ENCODE measurements around the gene SEL1L2. TPM values are rescaled to one million over a fixed set of nuclear protein-coding genes. Genes with fewer than 3 reads are reported as not detected.

Gene SEL1L2
- total and polyA plus RNA-seq, 9 of the 15 experiments (the other 6 are each of a cell fraction or from before 2014, with no cell fraction given) = not detected

- Histone ChIP-seq H3K9me3 (replicated peaks; ENCODE audit: control insufficient read depth, insufficient read depth, low read depth, low read length) (no peaks in the 10 kb centered on the region), H3K9me1 (ENCODE audit: control insufficient read depth, insufficient read depth, low read length) (no peaks in the 10 kb centered on the region), H3K9ac (ENCODE audit: insufficient read depth in 1 of 2, low read depth in 2 of 2, low read length in 2 of 2) (no peak overlapping the region), H3K27ac (ENCODE audit: extremely low read depth, low read depth, low read length) (no peak overlapping the region), H3K27me3 (ENCODE audit: control insufficient read depth in 2 of 2, insufficient read depth in 2 of 2, low read length in 2 of 2) (no peaks in the 10 kb centered on the region), H3K4me3 (no peak overlapping the region), H3K36me3 (ENCODE audit: control insufficient read depth, insufficient read depth, low read length) (no peaks in the 10 kb centered on the region), H3K4me2 (ENCODE audit: insufficient read depth, low read length) (no peak overlapping the region), H2AFZ (ENCODE audit: low read depth, low read length) (no peak overlapping the region), H3K4me1 (replicated peaks in 1 of 2; ENCODE audit: control insufficient read depth in 2 of 2, insufficient read depth in 2 of 2, low read length in 2 of 2) (no peaks in the 10 kb centered on the region), H4K20me1 (replicated peaks; ENCODE audit: control insufficient read depth, insufficient read depth, low read length) (no peaks in the 10 kb centered on the region), H3K79me2 (ENCODE audit: control insufficient read depth, insufficient read depth, low read length) (no peaks in the 10 kb centered on the region)
- ATAC-seq (no peak), DNase-seq (ENCODE audit: extremely low read depth in 1 of 4, low spot score in 3 of 4) (no peak), FAIRE-seq (no peak)
- CTCF ChIA-PET (ENCODE audit: low intra/inter-chr PET ratio) = no interaction called here
- intact Hi-C loops (cut with micrococcal nuclease) = no loop called here
- no TSS peak for BruUV-seq (replicated peaks)
- WGBS (ENCODE audit: insufficient coverage, low coverage, missing lambda C conversion rate) = 1% methylated on average over 10 of the region's 10 CpGs
- POLR2A ChIA-PET = interaction anchor here (0.7 kb wide), 1 partner anchor 12 kb away, joined by 3 read pairs; no protein-coding TSS in a partner anchor
- no peak for TF ChIP-seq CBX2 (IDR thresholded peaks at IDR 0.05; ENCODE audit: insufficient read depth, low read length, poor library complexity, severe bottlenecking)
- in situ Hi-C loops (cut with MboI) = no loop called here
Observed at GRCh38 chr20:13874394-13875157, 115.8 kb downstream of the SEL1L2 start.

- TF ChIP-seq ZNF436 (CRISPR knock-in tag; IDR thresholded peaks at IDR 0.05) (no peak), CEBPB (tag; IDR thresholded peaks at IDR 0.05) (no peak), ZNF197 (CRISPR knock-in tag; IDR thresholded peaks at IDR 0.05; ENCODE audit: low read depth) (no peak), ZSCAN32 (CRISPR knock-in tag; IDR thresholded peaks at IDR 0.05) (no peak), RBM17 (IDR thresholded peaks at IDR 0.05; ENCODE audit: borderline replicate concordance, low read depth, low read length) (no peak)
- H3K9ac ChIP-seq (ENCODE audit: insufficient read depth in 1 of 2, low read depth in 2 of 2, low read length in 2 of 2) = no peak overlapping the region
- H3K79me2 ChIP-seq (ENCODE audit: control insufficient read depth, insufficient read depth, low read length) = no peaks in the 10 kb centered on the region
- no peak for DNase-seq (ENCODE audit: extremely low read depth in 1 of 4, low spot score in 3 of 4)
- H3K9me1 ChIP-seq (ENCODE audit: control insufficient read depth, insufficient read depth, low read length) = no peaks in the 10 kb centered on the region
- CTCF ChIA-PET (ENCODE audit: low intra/inter-chr PET ratio) = no interaction called here
- no peaks in the 10 kb centered on the region for H4K20me1 ChIP-seq (replicated peaks; ENCODE audit: control insufficient read depth, insufficient read depth, low read length)
- WGBS (ENCODE audit: insufficient coverage, low coverage, missing lambda C conversion rate) = 0% methylated on average over 4 of the region's 5 CpGs
- H3K36me3 ChIP-seq (ENCODE audit: control insufficient read depth, insufficient read depth, low read length) = no peaks in the 10 kb centered on the region
- POLR2A ChIA-PET = no interaction called here
- no peak overlapping the region for H3K4me3 ChIP-seq
- no peak for ATAC-seq
- in situ Hi-C loops (cut with MboI) = no loop called here
- H3K9me3 ChIP-seq (replicated peaks; ENCODE audit: control insufficient read depth, insufficient read depth, low read depth, low read length) = no peaks in the 10 kb centered on the region
- H3K27me3 ChIP-seq (ENCODE audit: control insufficient read depth in 2 of 2, insufficient read depth in 2 of 2, low read length in 2 of 2) = no peaks in the 10 kb centered on the region
- intact Hi-C loops (cut with micrococcal nuclease) = no loop called here
- no peak for FAIRE-seq
- no peaks in the 10 kb centered on the region for H3K4me1 ChIP-seq (replicated peaks in 1 of 2; ENCODE audit: control insufficient read depth in 2 of 2, insufficient read depth in 2 of 2, low read length in 2 of 2)
- BruUV-seq (replicated peaks) = no TSS peak
- H3K27ac ChIP-seq (ENCODE audit: extremely low read depth, low read depth, low read length) = no peak overlapping the region
- no peak overlapping the region for H2AFZ ChIP-seq (ENCODE audit: low read depth, low read length)
- no peak overlapping the region for H3K4me2 ChIP-seq (ENCODE audit: insufficient read depth, low read length)
Observed at GRCh38 chr20:13873831-13874230, 116.6 kb downstream of the SEL1L2 start.

Measured in K562 (cell line).